K562 (cell line): Measurements from ENCODE around the gene SPSB1. TPM values are rescaled to one million over a fixed set of nuclear protein-coding genes. Genes with fewer than 3 reads are reported as not detected.

Experiments
- ATAC-seq: fragments of 200-7000 bp; cut with Tn5 transposase; 3 replicates; pipeline ENCODE4 v1.9.1; 2020; ENCODE audit warnings: moderate library complexity
- BruUV-seq: library from RNA; stranded (reverse); fragments of 400-500 nt; replicated peaks from 2 replicates; lab custom pipeline; 2021; lab: Mats Ljungman, UMichigan
- CTCF ChIA-PET: fragments of 300-600 bp; formaldehyde crosslinking; extraction: SDS; loops from one replicate; lab custom pipeline; 2021; ENCODE audit warnings: low intra/inter-chr PET ratio; lab: Yijun Ruan, JAX
- POLR2A ChIA-PET: fragments of 300-600, 350-650 bp; sonication (Branson Sonifier 250); formaldehyde crosslinking; extraction: SDS; loops from one replicate; lab custom pipeline; 2021; ENCODE audit warnings: antibody characterized with exemption, inconsistent platforms; lab: Yijun Ruan, JAX
- DNase-seq, 4 experiments: peaks; one replicate each; pipeline versions ENCODE4 v3.0.0 to v3.0.0-alpha.2; 2011 to 2018; ENCODE audit warnings: low spot score in 3 of 4, mixed read lengths in 3 of 4; ENCODE audit errors: extremely low read depth in 1 of 4
- FAIRE-seq: peaks from 2 replicates; lab custom pipeline; 2011; peaks lifted over from hg19 to GRCh38; lab: Jason Lieb, UNC
- H2AFZ ChIP-seq: 2 replicates; pipeline ENCODE4 v1.6.0; 2011; ENCODE audit warnings: low read depth, low read length, control low read depth, inconsistent platforms
- H3K27ac ChIP-seq: fragments of 200-600 bp; 3 replicates; pipeline ENCODE4 v1.8.0; 2011; ENCODE audit warnings: low read depth, mild to moderate bottlenecking, control low read depth, inconsistent platforms, low read length, moderate library complexity, mixed read lengths; ENCODE audit errors: extremely low read depth
- H3K27me3 ChIP-seq, 2 experiments: fragments of 300-600 bp in 1 of 2; 2 replicates in 1 of 2; 3 replicates in 1 of 2; pipeline versions ENCODE4 v1.6.0 to v1.8.0; 2011; ENCODE audit warnings: inconsistent platforms in 2 of 2, low read length in 2 of 2, mild to moderate bottlenecking in 1 of 2, mixed read lengths in 1 of 2, moderate library complexity in 1 of 2; ENCODE audit not compliant: control insufficient read depth in 2 of 2, insufficient read depth in 2 of 2
- H3K36me3 ChIP-seq: fragments of 300-600 bp; 3 replicates; pipeline ENCODE4 v1.8.0; 2011; ENCODE audit warnings: mild to moderate bottlenecking, low read length, inconsistent platforms; ENCODE audit not compliant: control insufficient read depth, insufficient read depth
- H3K4me1 ChIP-seq, 2 experiments: fragments of 200-600 bp in 1 of 2; replicated peaks in 1 of 2; 2 replicates in 1 of 2; 3 replicates in 1 of 2; pipeline versions ENCODE4 v1.5.1 to v1.8.0; 2011; ENCODE audit warnings: inconsistent platforms in 2 of 2, low read length in 2 of 2, mild to moderate bottlenecking in 1 of 2, mixed read lengths in 1 of 2, moderate library complexity in 1 of 2; ENCODE audit not compliant: control insufficient read depth in 2 of 2, insufficient read depth in 2 of 2
- H3K4me2 ChIP-seq: 2 replicates; pipeline ENCODE4 v1.6.1; 2011; ENCODE audit warnings: low read length, control low read depth, inconsistent platforms, mixed read lengths; ENCODE audit not compliant: insufficient read depth
- H3K4me3 ChIP-seq: fragments of 200-600 bp; sonication (generic), shearing (Covaris generic); 2 replicates; pipeline ENCODE4 v1.5.1; 2016; ENCODE audit warnings: control low read depth, inconsistent platforms
- H3K79me2 ChIP-seq: fragments of 200-600 bp; 3 replicates; pipeline ENCODE4 v1.8.0; 2011; ENCODE audit warnings: low read length, inconsistent platforms; ENCODE audit not compliant: control insufficient read depth, insufficient read depth
- H3K9ac ChIP-seq, 2 experiments: 2 replicates each; pipeline versions ENCODE4 v1.6.0 to v1.6.1; 2011; ENCODE audit warnings: low read depth in 2 of 2, low read length in 2 of 2, control low read depth in 1 of 2, inconsistent platforms in 1 of 2, mild to moderate bottlenecking in 1 of 2, mixed read lengths in 1 of 2; ENCODE audit not compliant: insufficient read depth in 1 of 2
- H3K9me1 ChIP-seq: one replicate; pipeline ENCODE4 v1.6.0; 2011; ENCODE audit warnings: inconsistent platforms, mild to moderate bottlenecking, low read length, moderate library complexity; ENCODE audit not compliant: control insufficient read depth, insufficient read depth
- H3K9me3 ChIP-seq: replicated peaks from 2 replicates; pipeline ENCODE4 v1.5.1; 2011; ENCODE audit warnings: low read depth, low read length, inconsistent platforms; ENCODE audit not compliant: control insufficient read depth, insufficient read depth
- H4K20me1 ChIP-seq: replicated peaks from 2 replicates; pipeline ENCODE4 v1.6.1; 2011; ENCODE audit warnings: low read length, inconsistent platforms, mixed read lengths; ENCODE audit not compliant: control insufficient read depth, insufficient read depth
- BRF2 ChIP-seq: IDR thresholded peaks from 3 replicates; pipeline ENCODE4 v1.6.1; 2011; ENCODE audit warnings: borderline replicate concordance, mild to moderate bottlenecking; ENCODE audit not compliant: insufficient read length, insufficient read depth
- HLTF ChIP-seq: fragments of 450-650 bp; IDR thresholded peaks from 2 replicates; pipeline ENCODE4 v1.6.1; 2016
- XRCC4 ChIP-seq: IDR thresholded peaks from one replicate; pipeline ENCODE4 v1.6.1; 2011; ENCODE audit not compliant: insufficient read depth, insufficient read length; ENCODE audit errors: extremely low read depth
- ZBTB5 ChIP-seq: fragments of 450-650 bp; IDR thresholded peaks from 2 replicates; pipeline ENCODE4 v1.6.1; 2017; ENCODE audit warnings: antibody characterized with exemption
- ZNF124 ChIP-seq: sonication (generic); formaldehyde crosslinking; IDR thresholded peaks from 2 replicates; pipeline ENCODE4 v1.8.1; 2022; ENCODE audit warnings: missing genetic modification reagents
- ZNF395 ChIP-seq: fragments of 200-800 bp; sonication (Bioruptor generic); IDR thresholded peaks from 2 replicates; pipeline ENCODE4 v1.6.1; 2017; ENCODE audit warnings: missing genetic modification characterization, missing compliant biosample characterization
- WGBS: fragments of 100-300 bp; shearing (Covaris generic); methylation state at CpG from one replicate; pipeline ENCODE4 v1.1.6; 2016; ENCODE audit warnings: low coverage, mixed read lengths; ENCODE audit not compliant: insufficient coverage; ENCODE audit errors: missing lambda C conversion rate; 5-methylcytosine and 5-hydroxymethylcytosine counted together
- in situ Hi-C: fragments of 300-500 bp; cut with MboI; formaldehyde crosslinking; loops from 4 replicates; pipeline ENCODE4 v1.15.0; 2018; ENCODE audit warnings: inconsistent platforms, mixed read lengths
- intact Hi-C: fragments of 100-400 bp; cut with micrococcal nuclease; formaldehyde crosslinking; loops from 2 replicates; pipeline ENCODE4 v1.14.2; 2022
- polyA plus RNA-seq, 8 experiments: library from polyadenylated mRNA; depleted of rRNA in 4 of 8; stranded (reverse) in 5 of 8; unstranded in 3 of 8; fragments of >200 nt; fragmentation: Nextera tagmentation in 2 of 8; fragmentation: Illumina TruSeq in 1 of 8; extraction: Ambion mirVana in 2 of 8; extraction: Trizol in 1 of 8; gene quantifications; 2 replicates each; pipeline versions ENCODE4 v1.2.1 to v1.2.3, GENCODE V29; 2011 to 2014; ENCODE audit warnings: inconsistent platforms in 1 of 8, missing spikeins in 1 of 8
- total RNA-seq, 7 experiments: library from RNA; depleted of rRNA in 6 of 7; stranded (reverse); fragments of >200 nt in 6 of 7; fragmentation: Illumina TruSeq in 2 of 7; extraction: Trizol in 2 of 7; gene quantifications; 2 replicates each; pipeline versions ENCODE4 v1.2.1 to v1.2.3, GENCODE V29; 2011 to 2021; ENCODE audit warnings: low replicate concordance in 1 of 7

The SPSB1 gene
- total and polyA plus RNA-seq, 9 of the 15 experiments (the other 6 are each of a cell fraction or from before 2014, with no cell fraction given), result 0.06 to 0.35 (median 0.14) TPM; not detected in 6

- Histone ChIP-seq H3K9me3 (peaks cover 23% of the 10 kb centered on the region), H4K20me1 (no peaks in the 10 kb centered on the region; the same call in 1 of the 2 replicates), H3K4me1 (peaks cover 0 to 4% of the 10 kb centered on the region in 2 experiments; a peak in 1 of 5 replicates), H3K36me3 (no peaks in the 10 kb centered on the region), H3K4me2 (no peak overlapping the region), H3K9ac (no peak overlapping the region), H3K4me3 (no peak overlapping the region), H3K27ac (no peak overlapping the region), H3K27me3 (peaks cover 16 to 47% of the 10 kb centered on the region in 2 experiments), H3K79me2 (no peaks in the 10 kb centered on the region), H2AFZ (no peak overlapping the region), H3K9me1 (no peaks in the 10 kb centered on the region)
- ATAC-seq, result no peak
- intact Hi-C loops, result no loop called here
- TF ChIP-seq ZBTB5 (0 out of 2 replicates have a peak, but pooled peaks have one; percentile 16), XRCC4 (no peak), ZNF124 (CRISPR knock-in tag) (no peak), BRF2 (no peak), HLTF (0 out of 2 replicates have a peak, but pooled peaks have one; percentile 18), ZNF395 (peak; percentile 37; the same call in 1 of the 2 replicates)
- 58% methylated on average over 9 of the region's 9 CpGs for WGBS
- in situ Hi-C loops, result no loop called here
- CTCF ChIA-PET, result interaction anchor here (0.6 kb wide), 1 partner anchor 233 kb away, joined by 3 read pairs; no protein-coding TSS in a partner anchor
- no TSS peak for BruUV-seq
- POLR2A ChIA-PET, result interaction anchor here (1.1 kb wide), 1 partner anchor 15 kb away, joined by 5 read pairs; no protein-coding TSS in a partner anchor
- DNase-seq, result no peak
- no peak for FAIRE-seq
Measured at GRCh38 chr1:9258629-9259028, 34.1 kb upstream of the SPSB1 start.
